ENCODE results near the gene ANXA3.

- no peak for TF ChIP-seq CTCF (IDR thresholded peaks at IDR 0.05)
- TF ChIP-seq POLR2A (IDR thresholded peaks at IDR 0.05) = no peak
Measured at GRCh38 chr4:78625073-78625472, 73.5 kb downstream of the ANXA3 start.
